HG03135 (cell line): Measurements from ENCODE around the gene ATL2.

ENCODE experiments used
- ATAC-seq: cut with Tn5 transposase; IDR thresholded peaks from one replicate; pipeline ENCODE4 v1.9.1; 2021; ENCODE audit warnings: mild to moderate bottlenecking, moderate library complexity; ENCODE audit not compliant: unreplicated experiment

The ATL2 gene

DNA sequence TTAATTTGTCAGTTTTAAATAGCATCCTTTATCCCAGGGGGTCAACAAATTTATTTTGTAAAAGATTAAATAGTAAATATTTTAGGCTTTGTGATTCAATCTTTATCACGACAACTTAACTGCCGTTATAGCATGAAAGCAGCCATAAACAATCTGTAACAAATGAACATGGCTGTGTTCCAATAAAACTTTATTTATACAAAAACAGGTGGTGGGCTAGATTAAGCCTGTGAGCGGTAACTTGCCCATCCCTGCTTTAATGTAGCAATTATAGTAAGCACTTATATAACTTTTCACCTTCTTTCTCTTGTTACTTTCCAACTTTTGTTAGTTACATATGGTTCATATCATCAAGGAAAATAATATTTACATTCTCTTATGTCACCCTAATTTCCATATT lies 121.9 kb downstream of the ATL2 start:
- no peak for ATAC-seq

DNA sequence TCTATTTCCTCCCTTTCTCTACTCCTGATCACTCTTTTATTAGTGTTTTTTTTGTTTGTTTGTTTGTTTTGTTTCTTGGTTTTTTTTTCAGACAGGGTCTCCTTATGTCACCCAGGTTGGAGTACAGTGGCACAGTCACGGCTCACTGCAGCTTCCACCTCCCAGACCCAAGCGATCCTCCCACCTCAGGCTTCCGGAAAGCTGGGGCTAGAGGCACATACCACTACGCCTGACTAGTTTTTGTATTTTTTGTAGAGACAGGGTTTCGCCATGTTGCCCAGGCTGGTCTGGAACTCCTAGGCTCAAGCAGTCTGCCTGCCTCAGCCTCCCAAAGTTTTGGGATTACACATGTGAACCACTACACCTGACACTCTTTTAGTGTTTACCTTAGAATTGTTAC lies 122.3 kb downstream of the ATL2 start:
- no peak for ATAC-seq

DNA sequence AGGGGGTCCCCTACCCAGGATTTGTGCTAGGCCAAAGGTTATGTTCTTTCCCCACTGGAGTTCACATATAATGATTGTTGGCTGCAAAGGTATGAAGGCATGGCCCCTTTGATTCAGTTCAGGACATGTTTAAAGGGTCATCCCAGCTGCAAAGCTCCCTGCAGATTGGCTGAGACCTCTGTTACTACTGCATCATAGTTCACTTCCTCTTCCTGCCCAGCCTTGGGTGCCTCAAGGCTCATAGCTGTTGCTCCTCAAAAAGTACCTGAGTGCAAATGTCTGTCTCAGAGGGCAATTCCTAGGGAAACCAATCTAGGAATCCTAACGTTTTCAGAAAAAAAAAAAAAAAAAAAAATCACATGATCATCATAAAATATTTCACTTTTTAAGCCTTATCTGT lies 125.1 kb downstream of the ATL2 start:
- no peak for ATAC-seq

DNA sequence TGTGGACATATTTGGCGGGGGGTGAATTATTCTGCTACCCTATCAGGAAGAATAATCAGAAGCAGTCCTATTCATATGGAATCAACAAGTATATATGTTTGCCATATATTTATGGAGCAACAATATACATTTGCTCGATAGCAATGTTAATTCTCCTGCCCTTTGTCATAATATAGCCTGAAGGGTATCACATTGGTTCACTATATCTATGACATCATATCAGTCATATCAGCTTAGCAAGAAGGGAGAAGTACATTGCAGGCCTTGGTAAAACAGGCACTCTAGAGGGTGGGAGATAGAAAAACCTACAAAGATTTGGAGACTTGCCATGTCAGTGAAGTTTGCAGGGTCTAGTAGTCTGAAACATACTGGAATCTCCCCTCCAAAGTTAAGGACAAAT lies 128.4 kb downstream of the ATL2 start:
- ATAC-seq: no peak

DNA sequence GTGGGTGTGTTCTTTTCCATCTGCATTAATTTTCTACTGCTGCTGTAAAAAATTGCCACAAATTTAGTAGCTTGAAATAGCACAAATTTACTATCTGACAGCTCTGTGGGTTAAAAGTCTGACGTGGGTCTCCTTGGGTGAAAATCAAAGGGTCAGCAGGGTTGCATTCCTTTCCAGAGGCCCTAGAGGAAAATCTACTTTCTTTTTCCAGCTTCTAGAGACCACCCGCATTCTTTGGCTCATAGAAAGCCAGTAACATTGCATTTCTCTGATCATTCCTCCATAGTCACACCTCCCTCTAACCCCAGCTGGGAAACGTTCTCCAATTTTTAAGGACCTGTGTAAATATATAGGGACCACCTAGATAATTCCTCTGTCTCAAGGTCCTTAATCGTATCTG lies 128.8 kb downstream of the ATL2 start:
- no peak for ATAC-seq

GRCh38 chr2:38246105-38246504 lies 131.0 kb downstream of the ATL2 start:
- ATAC-seq: no peak

GRCh38 chr2:38245114-38245641 lies 131.9 kb downstream of the ATL2 start:
- ATAC-seq: no peak

- no peak for ATAC-seq
Observed at GRCh38 chr2:38244301-38244700, 132.8 kb downstream of the ATL2 start.
